NT2/D1 (cell line): ENCODE results near the gene OCSTAMP.

Experiments
- DNase-seq: peaks from one replicate; pipeline ENCODE4 v3.0.0-alpha.2; 2011; ENCODE audit warnings: low read depth, low spot score
- H3K27me3 ChIP-seq: 2 replicates; pipeline ENCODE4 v1.6.0; 2011; ENCODE audit warnings: mild to moderate bottlenecking; ENCODE audit not compliant: insufficient read length, insufficient read depth
- H3K36me3 ChIP-seq: 2 replicates; pipeline ENCODE4 v1.6.1; 2011; ENCODE audit warnings: mild to moderate bottlenecking, low read length, mixed read lengths; ENCODE audit not compliant: insufficient read depth, insufficient read length
- H3K4me1 ChIP-seq: 2 replicates; pipeline ENCODE4 v1.5.1; 2011; ENCODE audit not compliant: insufficient read depth, insufficient read length
- H3K4me3 ChIP-seq: 2 replicates; pipeline ENCODE4 v1.5.1; 2011; ENCODE audit warnings: low read depth; ENCODE audit not compliant: insufficient read length
- H3K9ac ChIP-seq: 2 replicates; pipeline ENCODE4 v1.6.0; 2011; ENCODE audit warnings: low read depth; ENCODE audit not compliant: insufficient read length
- H3K9me3 ChIP-seq: 2 replicates; pipeline ENCODE4 v1.5.1; 2011; ENCODE audit warnings: mild to moderate bottlenecking, low read length; ENCODE audit not compliant: insufficient read depth
- SUZ12 ChIP-seq: IDR thresholded peaks from 2 replicates; pipeline ENCODE4 v1.6.1; 2011; ENCODE audit not compliant: insufficient read length, insufficient read depth; ENCODE audit errors: extremely low read depth
- YY1 ChIP-seq: IDR thresholded peaks from 2 replicates; pipeline ENCODE4 v1.6.1; 2011; ENCODE audit not compliant: insufficient read length, insufficient read depth
- ZNF274 ChIP-seq: IDR thresholded peaks from 2 replicates; pipeline ENCODE4 v1.6.1; 2011; ENCODE audit warnings: mild to moderate bottlenecking, low read depth, low read length

The OCSTAMP gene

GRCh38 chr20:46559685-46560440 lies 9.4 kb upstream of the OCSTAMP start:
- no peaks in the 10 kb centered on the region for H3K9me3 ChIP-seq
- no peaks in the 10 kb centered on the region for H3K36me3 ChIP-seq
- no peak overlapping the region for H3K9ac ChIP-seq
- DNase-seq = no peak
- H3K4me1 ChIP-seq = peaks cover 7% of the 10 kb centered on the region
- H3K4me3 ChIP-seq = no peak overlapping the region
- TF ChIP-seq ZNF274 = no peak
- no peak for TF ChIP-seq YY1
- no peak for TF ChIP-seq SUZ12
- no peaks in the 10 kb centered on the region for H3K27me3 ChIP-seq

GRCh38 chr20:46559001-46559400 lies 8.5 kb upstream of the OCSTAMP start:
- no peaks in the 10 kb centered on the region for H3K36me3 ChIP-seq
- TF ChIP-seq ZNF274 (no peak), YY1 (no peak), SUZ12 (no peak)
- no peak overlapping the region for H3K9ac ChIP-seq
- peaks cover 9% of the 10 kb centered on the region for H3K4me1 ChIP-seq
- H3K9me3 ChIP-seq = no peaks in the 10 kb centered on the region
- H3K4me3 ChIP-seq = no peak overlapping the region
- no peaks in the 10 kb centered on the region for H3K27me3 ChIP-seq
- DNase-seq = no peak

- DNase-seq = no peak
- no peak for TF ChIP-seq SUZ12
- TF ChIP-seq ZNF274 = no peak
- no peak for TF ChIP-seq YY1
- H3K9me3 ChIP-seq = no peaks in the 10 kb centered on the region
These were observed 8.1 kb upstream of the OCSTAMP start for GRCh38 chr20:46558511-46558959.

GRCh38 chr20:46557231-46557956 lies 6.9 kb upstream of the OCSTAMP start:
- no peaks in the 10 kb centered on the region for H3K27me3 ChIP-seq
- H3K4me1 ChIP-seq = peaks cover 14% of the 10 kb centered on the region
- TF ChIP-seq YY1 = no peak
- TF ChIP-seq SUZ12 = no peak
- no peak for TF ChIP-seq ZNF274
- H3K9ac ChIP-seq = no peak overlapping the region
- H3K4me3 ChIP-seq = no peak overlapping the region
- DNase-seq = no peak
- H3K9me3 ChIP-seq = no peaks in the 10 kb centered on the region
- no peaks in the 10 kb centered on the region for H3K36me3 ChIP-seq

More at GRCh38 chr20:46558511-46558959, 8.1 kb upstream of the OCSTAMP start:
- Histone ChIP-seq H3K9ac (no peak overlapping the region), H3K4me3 (no peak overlapping the region), H3K4me1 (peaks cover 9% of the 10 kb centered on the region), H3K27me3 (no peaks in the 10 kb centered on the region), H3K36me3 (no peaks in the 10 kb centered on the region)

DNA sequence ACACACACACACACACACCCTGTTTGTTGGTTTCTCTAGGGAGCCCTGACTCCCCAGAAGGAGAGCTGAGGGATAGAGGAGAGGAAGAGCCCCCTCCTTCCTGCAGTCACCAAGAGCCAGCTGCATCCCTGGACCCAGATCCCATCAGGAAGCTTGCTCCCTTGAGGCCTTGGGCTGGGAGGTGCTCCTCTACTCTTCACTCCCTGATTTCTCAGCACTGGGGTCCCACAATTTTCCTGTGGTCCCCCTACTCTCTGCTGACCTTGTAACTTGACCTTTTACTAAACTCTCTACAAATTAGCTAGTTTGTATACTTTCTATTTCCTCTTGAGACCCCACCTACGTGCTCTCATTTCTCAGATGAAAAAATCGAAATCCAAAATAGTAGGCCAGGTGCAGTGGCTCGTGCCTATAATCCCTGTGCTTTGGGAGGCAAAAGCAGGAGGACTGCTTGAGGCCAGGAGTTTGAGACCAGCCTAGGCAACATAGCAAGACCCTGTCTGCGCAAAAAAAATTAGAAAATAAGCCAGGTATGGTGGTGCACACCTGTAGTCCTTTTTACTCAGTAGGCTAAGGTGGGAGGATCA lies 5.0 kb upstream of the OCSTAMP start:
- TF ChIP-seq SUZ12 (no peak), YY1 (no peak), ZNF274 (no peak)
- H3K9me3 ChIP-seq = no peaks in the 10 kb centered on the region
- H3K36me3 ChIP-seq = no peaks in the 10 kb centered on the region
- H3K4me3 ChIP-seq = no peak overlapping the region
- DNase-seq = no peak
- no peak overlapping the region for H3K9ac ChIP-seq
- no peaks in the 10 kb centered on the region for H3K27me3 ChIP-seq
- H3K4me1 ChIP-seq = peaks cover 21% of the 10 kb centered on the region

DNA sequence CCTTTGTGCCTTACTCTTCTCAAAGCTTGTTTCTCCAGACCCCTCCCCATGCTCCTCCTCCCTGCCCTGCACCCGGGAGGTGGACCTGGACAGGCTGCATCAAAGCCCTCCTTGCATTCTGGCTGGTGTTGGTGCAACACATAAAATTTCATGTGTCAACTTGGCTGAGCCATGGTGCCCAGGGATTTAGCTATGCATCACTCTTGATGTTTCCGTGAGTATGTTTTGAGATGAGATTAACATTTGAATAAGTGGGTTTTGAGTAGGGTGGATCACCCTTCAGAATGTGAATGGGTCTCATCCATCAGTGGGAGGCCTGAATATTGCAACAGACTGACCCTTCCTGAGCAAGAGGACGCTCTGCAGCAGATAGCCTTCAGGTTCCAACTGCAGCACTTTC lies 4.4 kb upstream of the OCSTAMP start:
- H3K27me3 ChIP-seq = no peaks in the 10 kb centered on the region
- no peak overlapping the region for H3K4me3 ChIP-seq
- peaks cover 21% of the 10 kb centered on the region for H3K4me1 ChIP-seq
- H3K9ac ChIP-seq = no peak overlapping the region
- H3K9me3 ChIP-seq = no peaks in the 10 kb centered on the region
- TF ChIP-seq ZNF274 = no peak
- no peak for TF ChIP-seq SUZ12
- TF ChIP-seq YY1 = no peak
- H3K36me3 ChIP-seq = no peaks in the 10 kb centered on the region
- DNase-seq = no peak

DNA sequence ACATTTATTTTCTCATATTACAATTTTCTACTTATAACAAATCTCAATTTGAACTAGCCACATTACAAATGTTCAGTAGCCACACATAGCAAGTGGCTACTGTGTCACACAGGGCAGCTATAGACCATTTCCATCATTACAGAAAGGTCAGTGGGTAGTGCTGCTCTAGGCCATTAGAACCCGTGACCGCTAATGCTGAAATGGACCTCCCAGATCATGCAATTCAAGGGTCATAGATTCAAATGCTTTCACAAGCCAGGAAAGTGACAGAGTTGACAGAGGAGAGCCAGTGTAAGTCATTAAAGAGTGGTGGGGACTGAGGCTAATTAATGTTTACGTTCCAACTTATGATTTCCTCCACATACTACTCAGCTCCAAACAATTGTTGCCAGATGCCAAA lies 3.5 kb upstream of the OCSTAMP start:
- Histone ChIP-seq H3K36me3 (no peaks in the 10 kb centered on the region), H3K4me3 (no peak overlapping the region), H3K9me3 (no peaks in the 10 kb centered on the region), H3K27me3 (no peaks in the 10 kb centered on the region), H3K9ac (no peak overlapping the region), H3K4me1 (peaks cover 21% of the 10 kb centered on the region)
- no peak for TF ChIP-seq ZNF274
- no peak for TF ChIP-seq YY1
- no peak for TF ChIP-seq SUZ12
- no peak for DNase-seq
